ENCODE data around the gene TEX35. TPM values are rescaled to one million over a fixed set of nuclear protein-coding genes. Genes with fewer than 3 reads are reported as not detected.

Gene TEX35
- total and polyA plus RNA-seq, 10 of the 15 experiments (the other 5 are each of a cell fraction or from before 2014, with no cell fraction given): not detected

DNA sequence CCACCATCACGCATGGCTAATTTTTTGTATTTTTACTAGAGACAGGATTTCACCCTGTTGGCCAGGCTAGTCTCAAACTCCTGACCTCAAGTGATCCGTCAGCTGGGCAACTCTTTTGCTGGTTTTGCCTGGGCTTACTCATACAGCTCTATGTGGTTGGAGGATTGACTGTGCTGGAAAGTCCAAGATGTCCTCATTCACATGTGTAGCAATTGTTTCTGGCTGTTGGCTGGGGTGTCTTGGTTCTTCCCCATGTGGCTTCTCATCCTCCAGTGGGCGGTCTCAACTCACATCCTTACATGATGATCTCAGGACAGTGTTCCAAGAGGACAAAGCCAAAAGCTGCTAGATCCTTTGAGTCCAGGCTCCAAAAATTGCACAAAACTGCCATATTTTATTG is 53.3 kb downstream of the TEX35 start:
- DNase-seq (ENCODE audit: low read depth, low spot score) (peak; percentile 56), ATAC-seq (peak; percentile 96), FAIRE-seq (no peak)
- ChIA-PET SMC1A (ENCODE audit: uncharacterized antibody, unreplicated experiment) (interaction anchor here (0.6 to 2.8 kb wide), 4 partner anchors 11 to 40 kb away, joined by 3 to 13 read pairs (median 5); no protein-coding TSS in a partner anchor), POLR2A (interaction anchor here (0.6 kb wide), 1 partner anchor 533 kb away, joined by 5 read pairs; no protein-coding TSS in a partner anchor), RAD21 (ENCODE audit: unreplicated experiment) (interaction anchor here (0.7 to 1.3 kb wide), 2 partner anchors 10 to 63 kb away, joined by 3 to 5 read pairs; no protein-coding TSS in a partner anchor), CTCF (interaction anchor here (0.9 to 1.2 kb wide), 2 partner anchors 10 to 32 kb away, joined by 3 to 4 read pairs; no protein-coding TSS in a partner anchor)
- Histone ChIP-seq H3K4me1 (ENCODE audit: control insufficient read depth, insufficient read depth, low read length) (no peaks in the 10 kb centered on the region; the same call in 1 of the 2 replicates), H3K27me3 (replicated peaks in 1 of 2; ENCODE audit: control insufficient read depth in 2 of 2, insufficient read depth in 2 of 2, low read length in 1 of 2) (no peaks in the 10 kb centered on the region), H2AFZ (ENCODE audit: control insufficient read depth, low read depth, low read length) (no peak overlapping the region), H3K36me3 (ENCODE audit: control insufficient read depth in 2 of 2, insufficient read depth in 2 of 2, low read length in 1 of 2) (no peaks in the 10 kb centered on the region), H3K27ac (ENCODE audit: control insufficient read depth, insufficient read depth) (no peak overlapping the region), H3K4me3 (no peak overlapping the region), H3K4me2 (ENCODE audit: control insufficient read depth, insufficient read depth) (peak overlapping the region; percentile 35; the same call in 1 of the 2 replicates), H4K20me1 (ENCODE audit: control insufficient read depth, insufficient read depth) (no peaks in the 10 kb centered on the region), H3K9me3 (replicated peaks; ENCODE audit: control insufficient read depth, insufficient read depth, low read length) (no peaks in the 10 kb centered on the region; the same call in 2 of the 3 replicates), H3K79me2 (ENCODE audit: control insufficient read depth, insufficient read depth, low read length) (no peaks in the 10 kb centered on the region), H3K9ac (ENCODE audit: control insufficient read depth, insufficient read depth, low read length) (no peak overlapping the region)
- BruUV-seq (replicated peaks): no TSS peak
- 13% methylated on average over 3 of the region's 3 CpGs for WGBS (ENCODE audit: insufficient coverage, insufficient replicate concordance, low lambda C conversion rate, missing lambda C conversion rate)
- in situ Hi-C loops (cut with MboI): no loop called here
- intact Hi-C loops (cut with micrococcal nuclease; ENCODE audit: unreplicated experiment): loop anchor here (5.0 kb wide), 1 partner anchor 41 kb away; no protein-coding TSS in a partner anchor
- TF ChIP-seq TCF3 (IDR thresholded peaks at IDR 0.05; ENCODE audit: borderline replicate concordance, insufficient read depth, low read depth, low read length): 0 out of 2 replicates have a peak, but pooled peaks have one; percentile 18
- TF ChIP-seq, protein P1, sequence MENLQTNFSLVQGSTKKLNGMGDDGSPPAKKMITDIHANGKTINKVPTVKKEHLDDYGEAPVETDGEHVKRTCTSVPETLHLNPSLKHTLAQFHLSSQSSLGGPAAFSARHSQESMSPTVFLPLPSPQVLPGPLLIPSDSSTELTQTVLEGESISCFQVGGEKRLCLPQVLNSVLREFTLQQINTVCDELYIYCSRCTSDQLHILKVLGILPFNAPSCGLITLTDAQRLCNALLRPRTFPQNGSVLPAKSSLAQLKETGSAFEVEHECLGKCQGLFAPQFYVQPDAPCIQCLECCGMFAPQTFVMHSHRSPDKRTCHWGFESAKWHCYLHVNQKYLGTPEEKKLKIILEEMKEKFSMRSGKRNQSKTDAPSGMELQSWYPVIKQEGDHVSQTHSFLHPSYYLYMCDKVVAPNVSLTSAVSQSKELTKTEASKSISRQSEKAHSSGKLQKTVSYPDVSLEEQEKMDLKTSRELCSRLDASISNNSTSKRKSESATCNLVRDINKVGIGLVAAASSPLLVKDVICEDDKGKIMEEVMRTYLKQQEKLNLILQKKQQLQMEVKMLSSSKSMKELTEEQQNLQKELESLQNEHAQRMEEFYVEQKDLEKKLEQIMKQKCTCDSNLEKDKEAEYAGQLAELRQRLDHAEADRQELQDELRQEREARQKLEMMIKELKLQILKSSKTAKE (IDR thresholded peaks at IDR 0.05; ENCODE audit: low read depth, poor library complexity, severe bottlenecking): no peak
- TF ChIP-seq, protein P2, sequence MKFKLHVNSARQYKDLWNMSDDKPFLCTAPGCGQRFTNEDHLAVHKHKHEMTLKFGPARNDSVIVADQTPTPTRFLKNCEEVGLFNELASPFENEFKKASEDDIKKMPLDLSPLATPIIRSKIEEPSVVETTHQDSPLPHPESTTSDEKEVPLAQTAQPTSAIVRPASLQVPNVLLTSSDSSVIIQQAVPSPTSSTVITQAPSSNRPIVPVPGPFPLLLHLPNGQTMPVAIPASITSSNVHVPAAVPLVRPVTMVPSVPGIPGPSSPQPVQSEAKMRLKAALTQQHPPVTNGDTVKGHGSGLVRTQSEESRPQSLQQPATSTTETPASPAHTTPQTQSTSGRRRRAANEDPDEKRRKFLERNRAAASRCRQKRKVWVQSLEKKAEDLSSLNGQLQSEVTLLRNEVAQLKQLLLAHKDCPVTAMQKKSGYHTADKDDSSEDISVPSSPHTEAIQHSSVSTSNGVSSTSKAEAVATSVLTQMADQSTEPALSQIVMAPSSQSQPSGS (IDR thresholded peaks at IDR 0.05; ENCODE audit: low read length): peak; percentile 72
- TF ChIP-seq, protein P3, sequence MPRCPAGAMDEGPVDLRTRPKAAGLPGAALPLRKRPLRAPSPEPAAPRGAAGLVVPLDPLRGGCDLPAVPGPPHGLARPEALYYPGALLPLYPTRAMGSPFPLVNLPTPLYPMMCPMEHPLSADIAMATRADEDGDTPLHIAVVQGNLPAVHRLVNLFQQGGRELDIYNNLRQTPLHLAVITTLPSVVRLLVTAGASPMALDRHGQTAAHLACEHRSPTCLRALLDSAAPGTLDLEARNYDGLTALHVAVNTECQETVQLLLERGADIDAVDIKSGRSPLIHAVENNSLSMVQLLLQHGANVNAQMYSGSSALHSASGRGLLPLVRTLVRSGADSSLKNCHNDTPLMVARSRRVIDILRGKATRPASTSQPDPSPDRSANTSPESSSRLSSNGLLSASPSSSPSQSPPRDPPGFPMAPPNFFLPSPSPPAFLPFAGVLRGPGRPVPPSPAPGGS (IDR thresholded peaks at IDR 0.05; ENCODE audit: borderline replicate concordance, insufficient read depth, low read depth, low read length, poor library complexity, severe bottlenecking): no peak
- TF ChIP-seq ZNF24 (IDR thresholded peaks at IDR 0.05): no peak
- TF ChIP-seq CHD2 (IDR thresholded peaks at IDR 0.05; ENCODE audit: borderline replicate concordance, low read depth, low read length): no peak
- TF ChIP-seq BACH1 (IDR thresholded peaks at IDR 0.05; ENCODE audit: borderline replicate concordance): no peak
- TF ChIP-seq TCF12 (IDR thresholded peaks at IDR 0.05; ENCODE audit: low read depth, low read length): 0 out of 2 replicates have a peak, but pooled peaks have one; percentile 21
- no peak for TF ChIP-seq POLR2A (IDR thresholded peaks at IDR 0.05; ENCODE audit: low read depth, low read length)
- TF ChIP-seq RUNX3 (IDR thresholded peaks at IDR 0.05; ENCODE audit: low read length): peak; percentile 88
- TF ChIP-seq FOS (IDR thresholded peaks at IDR 0.05; ENCODE audit: borderline replicate concordance, extremely low read depth, insufficient read length): no peak
- TF ChIP-seq, protein P4, sequence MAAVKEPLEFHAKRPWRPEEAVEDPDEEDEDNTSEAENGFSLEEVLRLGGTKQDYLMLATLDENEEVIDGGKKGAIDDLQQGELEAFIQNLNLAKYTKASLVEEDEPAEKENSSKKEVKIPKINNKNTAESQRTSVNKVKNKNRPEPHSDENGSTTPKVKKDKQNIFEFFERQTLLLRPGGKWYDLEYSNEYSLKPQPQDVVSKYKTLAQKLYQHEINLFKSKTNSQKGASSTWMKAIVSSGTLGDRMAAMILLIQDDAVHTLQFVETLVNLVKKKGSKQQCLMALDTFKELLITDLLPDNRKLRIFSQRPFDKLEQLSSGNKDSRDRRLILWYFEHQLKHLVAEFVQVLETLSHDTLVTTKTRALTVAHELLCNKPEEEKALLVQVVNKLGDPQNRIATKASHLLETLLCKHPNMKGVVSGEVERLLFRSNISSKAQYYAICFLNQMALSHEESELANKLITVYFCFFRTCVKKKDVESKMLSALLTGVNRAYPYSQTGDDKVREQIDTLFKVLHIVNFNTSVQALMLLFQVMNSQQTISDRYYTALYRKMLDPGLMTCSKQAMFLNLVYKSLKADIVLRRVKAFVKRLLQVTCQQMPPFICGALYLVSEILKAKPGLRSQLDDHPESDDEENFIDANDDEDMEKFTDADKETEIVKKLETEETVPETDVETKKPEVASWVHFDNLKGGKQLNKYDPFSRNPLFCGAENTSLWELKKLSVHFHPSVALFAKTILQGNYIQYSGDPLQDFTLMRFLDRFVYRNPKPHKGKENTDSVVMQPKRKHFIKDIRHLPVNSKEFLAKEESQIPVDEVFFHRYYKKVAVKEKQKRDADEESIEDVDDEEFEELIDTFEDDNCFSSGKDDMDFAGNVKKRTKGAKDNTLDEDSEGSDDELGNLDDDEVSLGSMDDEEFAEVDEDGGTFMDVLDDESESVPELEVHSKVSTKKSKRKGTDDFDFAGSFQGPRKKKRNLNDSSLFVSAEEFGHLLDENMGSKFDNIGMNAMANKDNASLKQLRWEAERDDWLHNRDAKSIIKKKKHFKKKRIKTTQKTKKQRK (IDR thresholded peaks at IDR 0.05; ENCODE audit: low read depth, low read length): no peak
- TF ChIP-seq NFIC (IDR thresholded peaks at IDR 0.05; ENCODE audit: low read depth, low read length): peak; percentile 65
- TF ChIP-seq BHLHE40 (IDR thresholded peaks at IDR 0.05; ENCODE audit: borderline replicate concordance in 1 of 2, low read depth in 2 of 2, low read length in 1 of 2): 0 out of 4 replicates have a peak, but pooled peaks of 1 of the 2 experiments have one; percentile 7
- TF ChIP-seq HDAC6 (IDR thresholded peaks at IDR 0.05; ENCODE audit: unreplicated experiment): no peak
- TF ChIP-seq IRF4 (IDR thresholded peaks at IDR 0.05; ENCODE audit: low read depth, low read length): 0 out of 2 replicates have a peak, but pooled peaks have one; percentile 52

All from GM12878 (cell line).